Neural cell (in vitro differentiated cells): ENCODE measurements around the gene LDLRAD4.

Experiments used
- CTCF ChIP-seq: fragments of 450-650 bp; IDR thresholded peaks from 2 replicates; pipeline ENCODE4 v1.5.1; 2014; ENCODE audit warnings: antibody characterized with exemption, mild to moderate bottlenecking, moderate library complexity; ENCODE audit not compliant: poor library complexity, severe bottlenecking
- POLR2AphosphoS5 ChIP-seq: IDR thresholded peaks from 2 replicates; pipeline ENCODE4 v1.6.1; 2012

- TF ChIP-seq CTCF (no peak), POLR2AphosphoS5 (peak; percentile 43)
These were observed 229.2 kb downstream of the LDLRAD4 start for GRCh38 chr18:13447621-13448334.
